Naive thymus-derived CD4-positive, alpha-beta T cell (primary cell): ENCODE measurements around the gene CDC42SE2. TPM values are rescaled to one million over a fixed set of nuclear protein-coding genes. Genes with fewer than 3 reads are reported as not detected.

Experiments
- ATAC-seq: fragments of 150-1000 bp; cut with Tn5 transposase; 2 replicates; pipeline ENCODE4 v1.10.0; 2021; ENCODE audit warnings: mild to moderate bottlenecking, moderate library complexity
- CTCF ChIA-PET: fragments of 350-600 bp; sonication (Branson Sonifier 250); formaldehyde crosslinking; loops from one replicate; lab custom pipeline; 2021; ENCODE audit warnings: antibody characterized with exemption; lab: Charles Lee
- POLR2A ChIA-PET: fragments of 350-600 bp; sonication (Branson Sonifier 250); formaldehyde crosslinking; loops from one replicate; lab custom pipeline; 2021; ENCODE audit warnings: antibody characterized with exemption, inconsistent platforms; lab: Charles Lee
- DNase-seq, 9 donors: peaks; one replicate each; pipeline versions ENCODE4 v3.0.0 to v3.0.0-alpha.2; 2020 to 2022; ENCODE audit warnings: mixed read lengths in 1 of 9
- H3K27ac ChIP-seq: one replicate; pipeline ENCODE4 v1.7.0; 2013; ENCODE audit warnings: mild to moderate bottlenecking, low read depth, low read length, moderate library complexity
- H3K27me3 ChIP-seq, 2 donors: one replicate each; pipeline ENCODE4 v1.7.0; 2013; ENCODE audit warnings: low read length in 2 of 2, mild to moderate bottlenecking in 2 of 2, moderate library complexity in 2 of 2; ENCODE audit not compliant: control insufficient read depth in 2 of 2, insufficient read depth in 2 of 2
- H3K36me3 ChIP-seq, 3 experiments: 1 replicate in 2 of 3; 2 replicates in 1 of 3; pipeline ENCODE4 v1.7.0; 2013; ENCODE audit warnings: low read length in 3 of 3, mild to moderate bottlenecking in 3 of 3, moderate library complexity in 1 of 3; ENCODE audit not compliant: insufficient read depth in 3 of 3, control insufficient read depth in 2 of 3
- H3K4me1 ChIP-seq, 2 donors: one replicate each; pipeline ENCODE4 v1.7.0; 2013; ENCODE audit warnings: low read length in 2 of 2, mild to moderate bottlenecking in 2 of 2, moderate library complexity in 1 of 2; ENCODE audit not compliant: control insufficient read depth in 2 of 2, insufficient read depth in 2 of 2
- H3K4me3 ChIP-seq: 2 replicates; pipeline ENCODE4 v1.7.0; 2013; ENCODE audit warnings: mild to moderate bottlenecking, low read length
- H3K9me3 ChIP-seq, 3 experiments: 1 replicate in 2 of 3; 2 replicates in 1 of 3; pipeline ENCODE4 v1.7.0; 2013; ENCODE audit warnings: low read length in 3 of 3; ENCODE audit not compliant: control insufficient read depth in 2 of 3
- H3K27ac Mint-ChIP-seq, 9 donors: one replicate each; pipeline ENCODE4 v1.8.0; 2020 to 2022; ENCODE audit warnings: mixed read lengths in 9 of 9, mild to moderate bottlenecking in 8 of 9, moderate library complexity in 5 of 9, inconsistent platforms in 2 of 9
- H3K27me3 Mint-ChIP-seq, 5 donors: one replicate each; pipeline ENCODE4 v1.8.0; 2021 to 2022; ENCODE audit warnings: mixed read lengths in 5 of 5, mild to moderate bottlenecking in 1 of 5
- H3K36me3 Mint-ChIP-seq, 5 donors: one replicate each; pipeline ENCODE4 v1.8.0; 2020 to 2022; ENCODE audit warnings: mixed read lengths in 5 of 5, mild to moderate bottlenecking in 3 of 5, inconsistent platforms in 1 of 5
- H3K4me1 Mint-ChIP-seq, 7 donors: one replicate each; pipeline ENCODE4 v1.8.0; 2020 to 2022; ENCODE audit warnings: mixed read lengths in 7 of 7, mild to moderate bottlenecking in 3 of 7, inconsistent platforms in 1 of 7
- H3K4me3 Mint-ChIP-seq, 10 donors: one replicate each; pipeline ENCODE4 v1.8.0; 2020 to 2022; ENCODE audit warnings: mild to moderate bottlenecking in 10 of 10, mixed read lengths in 10 of 10, moderate library complexity in 6 of 10, inconsistent platforms in 2 of 10
- H3K9me3 Mint-ChIP-seq, 11 donors: one replicate each; pipeline ENCODE4 v1.8.0; 2020 to 2022; ENCODE audit warnings: mixed read lengths in 11 of 11, mild to moderate bottlenecking in 4 of 11, inconsistent platforms in 1 of 11, moderate library complexity in 1 of 11
- intact Hi-C, 2 donors: fragments of 100-400 bp; cut with micrococcal nuclease; formaldehyde crosslinking; loops; one replicate each; pipeline ENCODE4 v1.15.1; 2023
- polyA plus RNA-seq, 2 donors: library from polyadenylated mRNA; unstranded; fragments of 300-500 nt; fragmentation: Illumina TruSeq; gene quantifications; one replicate each; pipeline ENCODE4 v1.2.3, GENCODE V29; 2021
- total RNA-seq, 6 experiments: library from RNA in 5 of 6; stranded (reverse) in 5 of 6; gene quantifications; 1 replicate in 5 of 6; 2 replicates in 1 of 6; pipeline ENCODE4 v1.2.3 and lab custom pipeline; 2021 to 2026

The CDC42SE2 gene
- total and polyA plus RNA-seq, 7 experiments from 2014 or later, result 143 to 482 (median 244) TPM

- peaks cover 30 to 76% (median 66%) of the 10 kb centered on the region in 7 donors for H3K4me1 Mint-ChIP-seq
- H3K9me3 ChIP-seq, result no peaks in the 10 kb centered on the region
- H3K9me3 Mint-ChIP-seq, result no peaks in the 10 kb centered on the region
- H3K36me3 ChIP-seq, result no peaks in the 10 kb centered on the region
- ATAC-seq (no peak), DNase-seq (no peak)
- intact Hi-C loops, result no loop called here
- peaks cover 0 to 21% (median 4%) of the 10 kb centered on the region in 5 donors for H3K36me3 Mint-ChIP-seq
- H3K4me3 Mint-ChIP-seq, result peak overlapping the region in 1 of 10 donors; percentile 6
- H3K4me3 ChIP-seq, result no peak overlapping the region
- H3K27ac ChIP-seq, result no peak overlapping the region
- peak overlapping the region in 7 of 9 donors; percentile 53 to 88 (median 63) for H3K27ac Mint-ChIP-seq
- ChIA-PET POLR2A (interaction anchor here (0.6 to 1.2 kb wide), 3 partner anchors 28 to 124 kb away, joined by 3 to 4 read pairs (median 3); partner anchors contain the start of gene CDC42SE2), CTCF (interaction anchor here (0.6 to 3.6 kb wide), 3 partner anchors 13 to 150 kb away, joined by 3 to 14 read pairs (median 4); partner anchors contain the start of gene CDC42SE2)
- no peaks in the 10 kb centered on the region for H3K27me3 Mint-ChIP-seq
- no peaks in the 10 kb centered on the region for H3K27me3 ChIP-seq
- peaks cover 34 to 37% of the 10 kb centered on the region in 2 donors for H3K4me1 ChIP-seq
These were observed 90.1 kb downstream of the CDC42SE2 start for GRCh38 chr5:131353991-131354390.

DNA sequence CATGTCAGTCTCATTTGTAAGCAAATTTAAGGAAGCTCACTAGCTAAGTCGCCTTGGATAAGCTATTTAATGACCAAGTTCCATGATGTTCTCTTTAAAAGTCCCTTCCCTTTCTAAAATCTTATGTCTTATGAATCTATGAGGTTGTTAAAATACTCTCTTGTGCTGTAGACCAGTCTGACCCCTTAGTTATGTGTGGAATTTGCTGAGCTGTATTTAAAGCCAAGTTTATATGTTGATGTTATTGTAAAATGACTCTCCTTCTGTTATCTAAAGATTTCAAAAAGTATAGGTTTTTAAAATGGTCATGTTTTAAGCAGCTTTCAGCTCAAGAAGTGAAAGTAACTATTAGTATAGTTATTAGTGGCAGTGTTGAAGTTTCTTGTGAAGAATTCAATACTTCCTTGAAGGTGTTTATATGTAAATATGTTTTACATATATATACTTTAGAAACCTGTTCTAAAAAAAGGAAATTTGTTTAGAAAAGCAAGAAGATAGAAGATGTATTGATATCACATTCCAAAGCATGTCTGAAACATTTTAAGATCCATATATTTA is 92.2 kb downstream of the CDC42SE2 start:
- ATAC-seq (no peak), DNase-seq (no peak)
- POLR2A ChIA-PET, result interaction anchor here (1.0 to 1.6 kb wide), 10 partner anchors 13 to 103 kb away, joined by 3 to 9 read pairs (median 4); partner anchors contain the start of gene CDC42SE2
- intact Hi-C loops, result loop anchor here (1.0 to 2.0 kb wide), 3 partner anchors 8 to 27 kb away; no protein-coding TSS in a partner anchor
- peak overlapping the region; percentile 60 to 94 (median 86) for H3K27ac Mint-ChIP-seq
- H3K27ac ChIP-seq, result peak overlapping the region; percentile 65
- H3K4me1 Mint-ChIP-seq, result peaks cover 31 to 83% (median 70%) of the 10 kb centered on the region in 7 donors
- H3K27me3 Mint-ChIP-seq, result no peaks in the 10 kb centered on the region
- H3K27me3 ChIP-seq, result no peaks in the 10 kb centered on the region
- no peaks in the 10 kb centered on the region for H3K9me3 ChIP-seq
- peaks cover 34 to 37% of the 10 kb centered on the region in 2 donors for H3K4me1 ChIP-seq
- H3K36me3 ChIP-seq, result peaks cover 0 to 9% (median 8%) of the 10 kb centered on the region in 3 experiments
- H3K4me3 Mint-ChIP-seq, result peak overlapping the region in 8 of 10 donors; percentile 9 to 78 (median 34)
- H3K36me3 Mint-ChIP-seq, result peaks cover 0 to 28% (median 9%) of the 10 kb centered on the region in 5 donors
- H3K4me3 ChIP-seq, result no peak overlapping the region
- no peaks in the 10 kb centered on the region for H3K9me3 Mint-ChIP-seq
- CTCF ChIA-PET, result interaction anchor here (0.6 to 3.6 kb wide), 4 partner anchors 27 to 191 kb away, joined by 3 to 17 read pairs (median 9); partner anchors contain the start of gene CDC42SE2

DNA sequence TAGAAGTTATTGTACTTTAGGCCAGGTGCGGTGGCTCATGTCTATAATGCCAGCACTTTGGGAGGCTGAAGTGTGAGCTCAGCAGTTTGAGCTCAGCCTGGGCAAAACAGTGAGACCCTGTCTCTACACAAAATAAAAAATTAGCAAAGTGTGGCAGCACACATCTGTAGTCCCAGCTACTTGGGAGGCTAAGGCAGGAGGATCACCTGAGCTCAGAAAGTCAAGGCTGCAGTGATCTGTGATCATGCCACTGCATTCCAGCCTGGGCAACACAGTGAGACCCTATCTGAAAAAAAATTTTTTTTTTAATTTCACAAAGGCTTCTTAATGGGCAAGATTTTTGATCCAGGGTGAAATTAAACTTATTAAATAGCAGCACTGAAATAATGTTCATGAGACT is 92.8 kb downstream of the CDC42SE2 start:
- Histone ChIP-seq H3K27ac (peak overlapping the region; percentile 58), H3K9me3 (no peaks in the 10 kb centered on the region), H3K4me1 (peaks cover 37 to 40% of the 10 kb centered on the region in 2 donors), H3K36me3 (peaks cover 0 to 14% (median 9%) of the 10 kb centered on the region in 3 experiments), H3K27me3 (no peaks in the 10 kb centered on the region), H3K4me3 (no peak overlapping the region)
- H3K4me1 Mint-ChIP-seq, result peaks cover 31 to 85% (median 74%) of the 10 kb centered on the region in 7 donors
- peak overlapping the region in 8 of 9 donors; percentile 21 to 87 (median 80) for H3K27ac Mint-ChIP-seq
- peaks cover 0 to 32% (median 12%) of the 10 kb centered on the region in 5 donors for H3K36me3 Mint-ChIP-seq
- intact Hi-C loops, result loop anchor here (1.0 to 2.0 kb wide), 9 partner anchors 8 to 192 kb away; partner anchors contain the start of gene CDC42SE2 (in 1 of the 2)
- peak overlapping the region in 4 of 10 donors; percentile 19 to 40 (median 28) for H3K4me3 Mint-ChIP-seq
- ChIA-PET POLR2A (interaction anchor here (0.7 to 1.5 kb wide), 11 partner anchors 13 to 103 kb away, joined by 3 to 8 read pairs (median 3); partner anchors contain the start of gene CDC42SE2), CTCF (interaction anchor here (0.6 to 3.6 kb wide), 4 partner anchors 26 to 191 kb away, joined by 3 to 17 read pairs (median 9); partner anchors contain the start of gene CDC42SE2)
- H3K9me3 Mint-ChIP-seq, result no peaks in the 10 kb centered on the region
- no peaks in the 10 kb centered on the region for H3K27me3 Mint-ChIP-seq
- DNase-seq, result no peak
- no peak for ATAC-seq

- intact Hi-C loops, result loop anchor here (1.0 to 2.0 kb wide), 9 partner anchors 11 to 194 kb away; partner anchors contain the start of genes CDC42SE2 (in 1 of the 2) and LYRM7 (in 1 of the 2)
- Mint-ChIP-seq H3K9me3 (no peaks in the 10 kb centered on the region), H3K4me3 (peak overlapping the region; percentile 14 to 75 (median 56)), H3K27ac (peak overlapping the region; percentile 82 to 93 (median 86)), H3K4me1 (peaks cover 32 to 83% (median 75%) of the 10 kb centered on the region in 7 donors), H3K36me3 (peaks cover 5 to 31% (median 18%) of the 10 kb centered on the region in 5 donors), H3K27me3 (no peaks in the 10 kb centered on the region)
- H3K9me3 ChIP-seq, result no peaks in the 10 kb centered on the region
- ChIA-PET POLR2A (interaction anchor here (0.8 to 1.5 kb wide), 4 partner anchors 19 to 93 kb away, joined by 3 to 5 read pairs (median 4); no protein-coding TSS in a partner anchor), CTCF (interaction anchor here (0.6 to 2.4 kb wide), 5 partner anchors 24 to 647 kb away, joined by 3 to 17 read pairs (median 5); no protein-coding TSS in a partner anchor)
- H3K27me3 ChIP-seq, result no peaks in the 10 kb centered on the region
- H3K4me1 ChIP-seq, result peaks cover 37 to 41% of the 10 kb centered on the region in 2 donors
- H3K27ac ChIP-seq, result peak overlapping the region; percentile 58
- H3K36me3 ChIP-seq, result peaks cover 0 to 17% (median 9%) of the 10 kb centered on the region in 3 experiments
- H3K4me3 ChIP-seq, result no peak overlapping the region
- ATAC-seq, result peak; percentile 73
- DNase-seq, result peak in 6 of 9 donors; percentile 23 to 52 (median 40)
These were observed 94.1 kb downstream of the CDC42SE2 start for GRCh38 chr5:131357739-131358561.

GRCh38 chr5:131361677-131362315 is 97.9 kb downstream of the CDC42SE2 start:
- peaks cover 5 to 48% (median 26%) of the 10 kb centered on the region in 5 donors for H3K36me3 Mint-ChIP-seq

More at GRCh38 chr5:131361677-131362315, 97.9 kb downstream of the CDC42SE2 start:
- ChIA-PET POLR2A (interaction anchor here (1.1 to 3.5 kb wide), 4 partner anchors 11 to 109 kb away, joined by 3 to 16 read pairs (median 6); partner anchors contain the start of gene CDC42SE2), CTCF (interaction anchor here (0.7 to 1.9 kb wide), 3 partner anchors 9 to 17 kb away, joined by 3 to 8 read pairs (median 5); no protein-coding TSS in a partner anchor)
- Histone ChIP-seq H3K27ac (peak overlapping the region; percentile 30), H3K4me3 (no peak overlapping the region), H3K4me1 (peaks cover 44 to 45% of the 10 kb centered on the region in 2 donors), H3K27me3 (no peaks in the 10 kb centered on the region), H3K9me3 (no peaks in the 10 kb centered on the region), H3K36me3 (peaks cover 0 to 18% (median 17%) of the 10 kb centered on the region in 3 experiments)
- intact Hi-C loops, result no loop called here
- H3K27me3 Mint-ChIP-seq, result no peaks in the 10 kb centered on the region
- H3K4me1 Mint-ChIP-seq, result peaks cover 44 to 91% (median 83%) of the 10 kb centered on the region in 7 donors
- peak overlapping the region in 2 of 10 donors; percentile 20 to 32 for H3K4me3 Mint-ChIP-seq
- peak overlapping the region; percentile 47 to 88 (median 84) for H3K27ac Mint-ChIP-seq
- H3K9me3 Mint-ChIP-seq, result no peaks in the 10 kb centered on the region
- no peak for ATAC-seq
- no peak for DNase-seq
